H1 (cell line): ENCODE data around the gene TMCO1.
"Not testable (repeated sequence)": the region's sequence is repeated elsewhere in the genome, so short reads cannot be mapped to it uniquely, and the experiment has no call there.

Experiments used
- ATF2 ChIP-seq: IDR thresholded peaks from 2 replicates; pipeline ENCODE4 v1.6.1; 2012; ENCODE audit warnings: low read length, inconsistent platforms
- CTCF ChIP-seq, 3 experiments: IDR thresholded peaks; 1 replicate in 2 of 3; 2 replicates in 1 of 3; pipeline versions ENCODE4 v1.5.1 to v1.6.1; 2011; ENCODE audit warnings: low read length in 3 of 3, mild to moderate bottlenecking in 3 of 3, inconsistent platforms in 2 of 3, low read depth in 1 of 3, moderate library complexity in 1 of 3; ENCODE audit not compliant: insufficient read depth in 1 of 3; ENCODE audit errors: control extremely low read depth in 1 of 3
- GABPA ChIP-seq: IDR thresholded peaks from 2 replicates; pipeline ENCODE4 v1.6.1; 2011; ENCODE audit warnings: mild to moderate bottlenecking, low read length, moderate library complexity, borderline replicate concordance; ENCODE audit not compliant: insufficient read depth
- RFX5 ChIP-seq: IDR thresholded peaks from 2 replicates; pipeline ENCODE4 v1.6.1; 2011; ENCODE audit warnings: low read depth, low read length, improper control_type of control experiment, borderline replicate concordance
- SP1 ChIP-seq: IDR thresholded peaks from 2 replicates; pipeline ENCODE4 v1.6.1; 2011; ENCODE audit warnings: low read depth, low read length

- TF ChIP-seq CTCF (IDR thresholded peaks at IDR 0.05; ENCODE audit: control extremely low read depth in 1 of 3, insufficient read depth in 1 of 3, low read depth in 1 of 3, low read length in 3 of 3); SP1; ATF2; GABPA; RFX5: not testable (repeated sequence)
Observed at GRCh38 chr1:165783519-165783918, 14.9 kb upstream of the TMCO1 start.
